IMR-90 (cell line): ENCODE data around the gene SRSF5.

ENCODE experiments used
- BHLHE40 ChIP-seq: fragments of 150-350 bp; IDR thresholded peaks from 2 replicates; pipeline ENCODE4 v1.6.1; 2016; ENCODE audit warnings: mild to moderate bottlenecking, low read depth, low read length
- CEBPB ChIP-seq: IDR thresholded peaks from 2 replicates; pipeline ENCODE4 v1.6.1; 2012; ENCODE audit warnings: low read depth, low read length, improper control_type of control experiment
- FOS ChIP-seq: fragments of 150-350 bp; IDR thresholded peaks from 2 replicates; pipeline ENCODE4 v1.6.1; 2016; ENCODE audit warnings: low read depth, low read length
- MAFK ChIP-seq: IDR thresholded peaks from 2 replicates; pipeline ENCODE4 v1.6.1; 2012; ENCODE audit warnings: low read depth, low read length, improper control_type of control experiment
- MXI1 ChIP-seq: IDR thresholded peaks from 2 replicates; pipeline ENCODE4 v1.6.1; 2012; ENCODE audit warnings: low read depth, mild to moderate bottlenecking, low read length, moderate library complexity, borderline replicate concordance
- NFE2L2 ChIP-seq: fragments of 150-350 bp; IDR thresholded peaks from 2 replicates; pipeline ENCODE4 v1.6.1; 2016; ENCODE audit warnings: low read depth, mild to moderate bottlenecking, low read length
- POLR2A ChIP-seq: IDR thresholded peaks from 2 replicates; pipeline ENCODE4 v1.6.1; 2012; ENCODE audit warnings: mild to moderate bottlenecking, low read depth, low read length
- RAD21 ChIP-seq: IDR thresholded peaks from 2 replicates; pipeline ENCODE4 v1.6.1; 2012; ENCODE audit warnings: low read length, improper control_type of control experiment
- RCOR1 ChIP-seq: IDR thresholded peaks from 2 replicates; pipeline ENCODE4 v1.6.1; 2012; ENCODE audit warnings: mild to moderate bottlenecking, low read length, improper control_type of control experiment; ENCODE audit not compliant: insufficient replicate concordance
- RFX5 ChIP-seq: IDR thresholded peaks from 2 replicates; pipeline ENCODE4 v1.8.0; 2012; ENCODE audit warnings: low read depth, mild to moderate bottlenecking, low read length, moderate library complexity
- SMC3 ChIP-seq: fragments of 150-350 bp; IDR thresholded peaks from 2 replicates; pipeline ENCODE4 v1.6.1; 2016; ENCODE audit warnings: low read depth, mild to moderate bottlenecking, antibody characterized with exemption, low read length, moderate library complexity
- TF ChIP-seq, protein P1 (sequence below): conservative IDR thresholded peaks from 2 replicates; pipeline ENCODE4 v1.5.1; 2012; ENCODE audit warnings: mild to moderate bottlenecking, low read depth, low read length, improper control_type of control experiment
- TF ChIP-seq, protein P2 (sequence below): fragments of 150-350 bp; IDR thresholded peaks from 2 replicates; pipeline ENCODE4 v1.6.1; 2017; ENCODE audit warnings: mild to moderate bottlenecking, antibody characterized with exemption, low read length, low read depth
- TF ChIP-seq, protein P3 (sequence below): fragments of 150-350 bp; IDR thresholded peaks from 2 replicates; pipeline ENCODE4 v1.6.1; 2016; ENCODE audit warnings: low read depth, mild to moderate bottlenecking, low read length, moderate library complexity, borderline replicate concordance

DNA sequence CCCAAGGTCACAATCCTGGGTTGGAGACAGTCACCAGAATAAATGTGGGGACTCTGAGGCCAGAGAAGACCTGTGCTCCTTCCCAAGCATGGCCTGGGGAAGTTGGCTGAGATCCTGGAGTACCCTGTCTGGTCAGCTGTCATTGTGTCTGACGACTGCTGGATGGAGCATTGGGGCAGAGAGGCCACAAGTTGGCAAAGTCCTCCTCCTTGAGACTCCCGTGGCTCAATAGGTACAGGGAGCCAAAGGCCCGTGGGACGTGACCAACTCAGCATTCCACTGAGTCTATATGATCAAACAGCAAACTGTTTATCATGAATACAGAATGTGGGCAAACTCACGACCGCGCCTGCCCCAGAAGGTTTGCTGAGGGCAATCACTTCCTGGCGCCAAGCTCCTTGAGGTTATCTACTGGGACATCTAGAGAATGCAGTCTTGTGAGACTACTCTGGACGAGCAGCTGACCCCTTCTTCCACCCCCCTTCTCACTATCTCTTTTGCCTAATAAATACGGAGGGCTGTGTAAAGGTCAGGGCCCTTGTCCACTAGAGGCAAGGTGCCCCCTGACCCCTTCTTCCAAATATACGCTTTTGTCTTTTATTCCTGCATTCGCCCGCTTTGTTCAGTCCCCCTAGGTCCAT lies 44.4 kb downstream of the SRSF5 start:
- TF ChIP-seq, protein P1, sequence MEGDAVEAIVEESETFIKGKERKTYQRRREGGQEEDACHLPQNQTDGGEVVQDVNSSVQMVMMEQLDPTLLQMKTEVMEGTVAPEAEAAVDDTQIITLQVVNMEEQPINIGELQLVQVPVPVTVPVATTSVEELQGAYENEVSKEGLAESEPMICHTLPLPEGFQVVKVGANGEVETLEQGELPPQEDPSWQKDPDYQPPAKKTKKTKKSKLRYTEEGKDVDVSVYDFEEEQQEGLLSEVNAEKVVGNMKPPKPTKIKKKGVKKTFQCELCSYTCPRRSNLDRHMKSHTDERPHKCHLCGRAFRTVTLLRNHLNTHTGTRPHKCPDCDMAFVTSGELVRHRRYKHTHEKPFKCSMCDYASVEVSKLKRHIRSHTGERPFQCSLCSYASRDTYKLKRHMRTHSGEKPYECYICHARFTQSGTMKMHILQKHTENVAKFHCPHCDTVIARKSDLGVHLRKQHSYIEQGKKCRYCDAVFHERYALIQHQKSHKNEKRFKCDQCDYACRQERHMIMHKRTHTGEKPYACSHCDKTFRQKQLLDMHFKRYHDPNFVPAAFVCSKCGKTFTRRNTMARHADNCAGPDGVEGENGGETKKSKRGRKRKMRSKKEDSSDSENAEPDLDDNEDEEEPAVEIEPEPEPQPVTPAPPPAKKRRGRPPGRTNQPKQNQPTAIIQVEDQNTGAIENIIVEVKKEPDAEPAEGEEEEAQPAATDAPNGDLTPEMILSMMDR, result no peak
- no peak for TF ChIP-seq FOS
- TF ChIP-seq RCOR1, result no peak
- TF ChIP-seq POLR2A, result no peak
- TF ChIP-seq MAFK, result no peak
- no peak for TF ChIP-seq RAD21
- TF ChIP-seq, protein P2, sequence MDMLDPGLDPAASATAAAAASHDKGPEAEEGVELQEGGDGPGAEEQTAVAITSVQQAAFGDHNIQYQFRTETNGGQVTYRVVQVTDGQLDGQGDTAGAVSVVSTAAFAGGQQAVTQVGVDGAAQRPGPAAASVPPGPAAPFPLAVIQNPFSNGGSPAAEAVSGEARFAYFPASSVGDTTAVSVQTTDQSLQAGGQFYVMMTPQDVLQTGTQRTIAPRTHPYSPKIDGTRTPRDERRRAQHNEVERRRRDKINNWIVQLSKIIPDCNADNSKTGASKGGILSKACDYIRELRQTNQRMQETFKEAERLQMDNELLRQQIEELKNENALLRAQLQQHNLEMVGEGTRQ, result no peak
- TF ChIP-seq MXI1, result no peak
- TF ChIP-seq CEBPB, result no peak
- no peak for TF ChIP-seq BHLHE40
- TF ChIP-seq RFX5, result no peak
- TF ChIP-seq, protein P3, sequence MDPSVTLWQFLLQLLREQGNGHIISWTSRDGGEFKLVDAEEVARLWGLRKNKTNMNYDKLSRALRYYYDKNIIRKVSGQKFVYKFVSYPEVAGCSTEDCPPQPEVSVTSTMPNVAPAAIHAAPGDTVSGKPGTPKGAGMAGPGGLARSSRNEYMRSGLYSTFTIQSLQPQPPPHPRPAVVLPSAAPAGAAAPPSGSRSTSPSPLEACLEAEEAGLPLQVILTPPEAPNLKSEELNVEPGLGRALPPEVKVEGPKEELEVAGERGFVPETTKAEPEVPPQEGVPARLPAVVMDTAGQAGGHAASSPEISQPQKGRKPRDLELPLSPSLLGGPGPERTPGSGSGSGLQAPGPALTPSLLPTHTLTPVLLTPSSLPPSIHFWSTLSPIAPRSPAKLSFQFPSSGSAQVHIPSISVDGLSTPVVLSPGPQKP, result no peak
- no peak for TF ChIP-seq NFE2L2
- TF ChIP-seq SMC3, result no peak
